Ishikawa (cell line): Measurements from ENCODE around the gene XRCC4.

Experiments used
- CEBPB ChIP-seq: IDR thresholded peaks from 2 replicates; pipeline ENCODE4 v1.6.1; 2012
- CREB1 ChIP-seq: IDR thresholded peaks from 2 replicates; pipeline ENCODE4 v1.6.1; 2012; ENCODE audit warnings: low read depth
- EGR1 ChIP-seq: IDR thresholded peaks from 2 replicates; pipeline ENCODE4 v1.6.1; 2012
- EP300 ChIP-seq: IDR thresholded peaks from 2 replicates; pipeline ENCODE4 v1.6.1; 2012; ENCODE audit warnings: borderline replicate concordance
- FOXM1 ChIP-seq: IDR thresholded peaks from 2 replicates; pipeline ENCODE4 v1.6.1; 2012; ENCODE audit warnings: low read depth, borderline replicate concordance
- NFIC ChIP-seq: IDR thresholded peaks from 2 replicates; pipeline ENCODE4 v1.6.1; 2012
- RAD21 ChIP-seq: IDR thresholded peaks from 2 replicates; pipeline ENCODE4 v1.6.1; 2012; ENCODE audit warnings: low read depth
- TAF1 ChIP-seq: IDR thresholded peaks from 2 replicates; pipeline ENCODE4 v1.6.1; 2012; ENCODE audit warnings: low read depth, mild to moderate bottlenecking
- TCF12 ChIP-seq: IDR thresholded peaks from 2 replicates; pipeline ENCODE4 v1.6.1; 2012; ENCODE audit warnings: low read depth
- TEAD4 ChIP-seq: IDR thresholded peaks from 2 replicates; pipeline ENCODE4 v1.6.1; 2012
- YY1 ChIP-seq: IDR thresholded peaks from 2 replicates; pipeline ENCODE4 v1.6.1; 2012; ENCODE audit warnings: low read depth
- ZBTB7A ChIP-seq: IDR thresholded peaks from 2 replicates; pipeline ENCODE4 v1.6.1; 2012; ENCODE audit warnings: low read depth
- TF ChIP-seq, protein P1 (sequence below): IDR thresholded peaks from 2 replicates; pipeline ENCODE4 v1.6.1; 2012
- TF ChIP-seq, protein P2 (sequence below): IDR thresholded peaks from 2 replicates; pipeline ENCODE4 v1.6.1; 2012
- TF ChIP-seq, protein P3 (sequence below): IDR thresholded peaks from 2 replicates; pipeline ENCODE4 v1.6.1; 2012; ENCODE audit warnings: low read depth, mild to moderate bottlenecking

Gene XRCC4

DNA sequence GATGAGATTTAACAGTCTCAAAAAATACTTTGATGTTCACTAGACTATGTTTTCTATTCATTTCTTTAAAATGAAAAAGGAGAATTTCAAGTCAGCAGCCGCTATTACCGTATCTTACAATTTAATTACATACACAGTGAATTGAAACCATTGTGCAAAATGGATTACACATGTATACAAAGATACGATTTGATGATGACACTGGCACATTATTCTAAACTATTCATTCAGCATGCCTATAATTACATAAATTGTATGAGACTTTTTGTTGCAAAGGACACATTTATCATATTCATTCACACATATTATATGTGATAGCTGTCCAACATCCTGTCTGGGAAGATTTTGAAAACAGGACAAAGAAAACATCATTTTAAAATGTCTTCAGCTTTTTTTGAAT is 275.9 kb downstream of the XRCC4 start:
- TF ChIP-seq RAD21 (no peak), EGR1 (no peak), TCF12 (no peak), CEBPB (no peak), EP300 (no peak)
- TF ChIP-seq, protein P1, sequence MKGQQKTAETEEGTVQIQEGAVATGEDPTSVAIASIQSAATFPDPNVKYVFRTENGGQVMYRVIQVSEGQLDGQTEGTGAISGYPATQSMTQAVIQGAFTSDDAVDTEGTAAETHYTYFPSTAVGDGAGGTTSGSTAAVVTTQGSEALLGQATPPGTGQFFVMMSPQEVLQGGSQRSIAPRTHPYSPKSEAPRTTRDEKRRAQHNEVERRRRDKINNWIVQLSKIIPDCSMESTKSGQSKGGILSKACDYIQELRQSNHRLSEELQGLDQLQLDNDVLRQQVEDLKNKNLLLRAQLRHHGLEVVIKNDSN: no peak
- TF ChIP-seq, protein P2, sequence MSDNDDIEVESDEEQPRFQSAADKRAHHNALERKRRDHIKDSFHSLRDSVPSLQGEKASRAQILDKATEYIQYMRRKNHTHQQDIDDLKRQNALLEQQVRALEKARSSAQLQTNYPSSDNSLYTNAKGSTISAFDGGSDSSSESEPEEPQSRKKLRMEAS: no peak

DNA sequence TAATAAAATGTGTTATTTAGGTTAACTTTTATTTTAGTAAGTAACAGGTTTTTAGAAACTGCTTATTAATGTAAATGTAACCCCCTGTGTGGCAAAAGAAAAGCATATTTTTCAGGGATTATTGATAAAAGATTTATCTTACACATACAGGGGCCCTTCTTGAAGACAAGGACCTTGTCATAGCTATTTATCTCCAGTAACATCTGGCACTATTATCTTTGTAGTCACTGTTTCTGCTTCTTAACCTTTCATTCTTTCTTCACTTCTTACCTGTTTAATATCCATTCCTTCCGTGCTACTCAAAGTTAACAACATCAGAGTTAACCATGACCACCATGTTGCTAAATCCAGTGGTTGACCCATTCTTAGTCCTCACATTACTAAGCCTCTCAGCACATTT is 276.4 kb downstream of the XRCC4 start:
- TF ChIP-seq TEAD4: no peak

DNA sequence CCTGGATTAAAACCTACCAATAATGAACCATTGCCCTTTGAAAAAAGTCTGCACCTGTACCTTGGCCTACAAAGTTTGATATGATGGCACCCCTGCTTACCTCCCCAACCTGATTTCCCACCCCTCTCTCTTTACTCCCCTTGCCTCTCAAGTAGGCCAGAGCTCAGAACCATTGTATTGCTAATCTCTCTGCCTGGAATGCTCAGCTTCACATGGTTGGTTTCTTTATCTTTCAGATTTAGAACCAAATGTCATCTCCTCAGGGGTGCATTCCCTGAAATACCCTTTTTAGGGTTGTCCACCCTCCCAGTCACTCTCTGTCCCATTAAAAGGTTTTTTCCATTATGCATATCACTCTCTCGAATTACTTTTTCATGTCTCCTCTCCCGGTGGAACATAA is 277.6 kb downstream of the XRCC4 start:
- TF ChIP-seq, protein P3, sequence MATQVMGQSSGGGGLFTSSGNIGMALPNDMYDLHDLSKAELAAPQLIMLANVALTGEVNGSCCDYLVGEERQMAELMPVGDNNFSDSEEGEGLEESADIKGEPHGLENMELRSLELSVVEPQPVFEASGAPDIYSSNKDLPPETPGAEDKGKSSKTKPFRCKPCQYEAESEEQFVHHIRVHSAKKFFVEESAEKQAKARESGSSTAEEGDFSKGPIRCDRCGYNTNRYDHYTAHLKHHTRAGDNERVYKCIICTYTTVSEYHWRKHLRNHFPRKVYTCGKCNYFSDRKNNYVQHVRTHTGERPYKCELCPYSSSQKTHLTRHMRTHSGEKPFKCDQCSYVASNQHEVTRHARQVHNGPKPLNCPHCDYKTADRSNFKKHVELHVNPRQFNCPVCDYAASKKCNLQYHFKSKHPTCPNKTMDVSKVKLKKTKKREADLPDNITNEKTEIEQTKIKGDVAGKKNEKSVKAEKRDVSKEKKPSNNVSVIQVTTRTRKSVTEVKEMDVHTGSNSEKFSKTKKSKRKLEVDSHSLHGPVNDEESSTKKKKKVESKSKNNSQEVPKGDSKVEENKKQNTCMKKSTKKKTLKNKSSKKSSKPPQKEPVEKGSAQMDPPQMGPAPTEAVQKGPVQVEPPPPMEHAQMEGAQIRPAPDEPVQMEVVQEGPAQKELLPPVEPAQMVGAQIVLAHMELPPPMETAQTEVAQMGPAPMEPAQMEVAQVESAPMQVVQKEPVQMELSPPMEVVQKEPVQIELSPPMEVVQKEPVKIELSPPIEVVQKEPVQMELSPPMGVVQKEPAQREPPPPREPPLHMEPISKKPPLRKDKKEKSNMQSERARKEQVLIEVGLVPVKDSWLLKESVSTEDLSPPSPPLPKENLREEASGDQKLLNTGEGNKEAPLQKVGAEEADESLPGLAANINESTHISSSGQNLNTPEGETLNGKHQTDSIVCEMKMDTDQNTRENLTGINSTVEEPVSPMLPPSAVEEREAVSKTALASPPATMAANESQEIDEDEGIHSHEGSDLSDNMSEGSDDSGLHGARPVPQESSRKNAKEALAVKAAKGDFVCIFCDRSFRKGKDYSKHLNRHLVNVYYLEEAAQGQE: no peak
- no peak for TF ChIP-seq EGR1
- TF ChIP-seq NFIC: no peak
- no peak for TF ChIP-seq ZBTB7A

DNA sequence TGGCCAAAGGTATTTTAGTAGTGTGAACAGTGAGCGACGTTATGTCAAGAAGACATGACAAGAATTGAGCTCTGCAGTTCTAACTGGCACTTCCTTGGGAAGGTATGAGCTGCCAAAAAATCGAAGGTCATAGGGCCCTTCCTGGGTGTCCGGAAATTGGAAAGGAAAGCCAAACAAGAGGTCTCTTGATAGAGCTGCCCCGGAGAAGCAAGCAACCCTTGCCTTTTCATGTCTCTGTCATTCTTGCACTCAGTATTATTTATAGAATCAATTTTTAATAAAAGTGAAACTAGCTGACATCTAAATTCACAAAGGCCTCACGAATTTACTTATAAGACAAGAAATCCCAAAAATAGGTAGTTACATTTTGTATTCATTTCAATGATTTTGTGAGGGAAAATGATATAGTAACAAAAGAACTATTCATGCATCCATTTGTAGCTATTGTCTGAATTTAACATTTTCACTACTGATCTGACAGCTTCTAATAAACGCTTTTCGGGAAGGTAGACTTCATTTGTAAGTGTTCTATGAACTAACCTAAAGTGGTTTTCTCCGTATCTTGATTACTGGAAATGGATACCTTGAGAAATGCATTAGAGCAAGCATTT is 280.4 kb downstream of the XRCC4 start:
- no peak for TF ChIP-seq TEAD4
- no peak for TF ChIP-seq FOXM1
- TF ChIP-seq, protein P3: no peak
- no peak for TF ChIP-seq CREB1
- no peak for TF ChIP-seq EGR1
- no peak for TF ChIP-seq EP300
- TF ChIP-seq NFIC: no peak
- TF ChIP-seq TCF12: no peak
- TF ChIP-seq, protein P1: no peak
- no peak for TF ChIP-seq YY1
- no peak for TF ChIP-seq TAF1
- TF ChIP-seq RAD21: no peak
- no peak for TF ChIP-seq CEBPB
- TF ChIP-seq, protein P2: no peak

DNA sequence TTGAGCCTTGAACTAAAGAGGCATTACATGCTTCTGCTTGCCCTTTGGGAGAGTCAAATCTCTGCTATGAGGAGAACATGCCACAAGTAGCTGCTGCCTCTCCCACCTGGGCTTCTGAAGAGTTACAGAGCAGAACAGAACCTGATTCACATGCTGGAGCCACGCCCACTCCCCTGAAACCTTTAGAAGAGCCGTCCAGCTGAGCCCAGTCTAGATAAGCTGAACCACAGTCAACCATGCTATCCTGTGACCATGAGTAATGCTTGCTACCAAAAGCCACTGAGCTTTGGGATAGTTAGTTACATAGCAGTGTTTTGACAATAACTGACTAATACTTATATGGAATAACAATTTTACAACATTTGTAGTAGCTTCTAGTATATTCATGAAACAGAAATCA is 283.2 kb downstream of the XRCC4 start:
- no peak for TF ChIP-seq CREB1
- no peak for TF ChIP-seq FOXM1
- no peak for TF ChIP-seq EGR1
- TF ChIP-seq EP300: no peak
- TF ChIP-seq TCF12: no peak

DNA sequence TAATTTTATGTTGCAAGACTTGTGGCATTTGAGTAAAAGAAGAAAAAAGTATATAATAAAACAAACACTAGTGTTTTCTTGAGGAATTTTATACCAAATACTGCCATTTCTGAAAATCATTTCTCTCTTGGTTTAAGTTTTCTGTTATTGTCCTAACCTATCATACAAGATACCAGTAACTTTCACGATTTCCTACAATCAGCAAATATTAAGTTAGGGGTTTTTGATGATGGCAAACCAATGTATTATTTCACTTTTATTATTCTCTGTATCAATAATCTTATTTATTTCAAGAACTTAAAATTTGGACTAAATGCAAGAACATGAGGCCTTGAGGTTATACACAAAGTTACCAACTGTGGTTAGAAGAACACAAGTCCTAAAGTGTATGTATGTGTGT is 285.2 kb downstream of the XRCC4 start:
- no peak for TF ChIP-seq TAF1
- no peak for TF ChIP-seq NFIC
- TF ChIP-seq YY1: no peak
- TF ChIP-seq, protein P2: no peak
- TF ChIP-seq TCF12: no peak
- TF ChIP-seq, protein P1: no peak
- TF ChIP-seq ZBTB7A: no peak
- no peak for TF ChIP-seq EGR1
